ENCODE measurements around the gene S100A3. TPM values are rescaled to one million over a fixed set of nuclear protein-coding genes. Genes with fewer than 3 reads are reported as not detected.

Gene S100A3
- polyA plus RNA-seq, 1 donor from 2014 or later, result not detected

DNA sequence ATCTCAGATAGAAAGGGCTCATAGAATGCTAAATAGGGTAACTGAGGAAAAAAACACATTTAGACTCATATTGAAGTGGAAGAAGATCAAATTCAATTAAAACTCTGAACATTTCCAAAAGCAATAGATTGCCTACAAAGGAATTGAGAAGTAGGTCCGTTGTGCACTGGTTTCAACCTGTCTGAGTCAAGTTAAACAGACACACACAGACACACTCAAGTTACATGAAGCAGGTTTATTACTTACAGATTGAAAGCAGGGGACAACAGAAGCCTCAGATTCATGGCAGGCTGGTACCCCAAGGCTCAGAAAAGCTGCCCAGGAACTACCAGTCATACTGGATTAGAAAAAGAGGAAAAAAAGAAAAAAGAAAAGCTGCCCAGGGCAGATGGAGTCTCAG is 37.3 kb upstream of the S100A3 start:
- TF ChIP-seq, protein P1, sequence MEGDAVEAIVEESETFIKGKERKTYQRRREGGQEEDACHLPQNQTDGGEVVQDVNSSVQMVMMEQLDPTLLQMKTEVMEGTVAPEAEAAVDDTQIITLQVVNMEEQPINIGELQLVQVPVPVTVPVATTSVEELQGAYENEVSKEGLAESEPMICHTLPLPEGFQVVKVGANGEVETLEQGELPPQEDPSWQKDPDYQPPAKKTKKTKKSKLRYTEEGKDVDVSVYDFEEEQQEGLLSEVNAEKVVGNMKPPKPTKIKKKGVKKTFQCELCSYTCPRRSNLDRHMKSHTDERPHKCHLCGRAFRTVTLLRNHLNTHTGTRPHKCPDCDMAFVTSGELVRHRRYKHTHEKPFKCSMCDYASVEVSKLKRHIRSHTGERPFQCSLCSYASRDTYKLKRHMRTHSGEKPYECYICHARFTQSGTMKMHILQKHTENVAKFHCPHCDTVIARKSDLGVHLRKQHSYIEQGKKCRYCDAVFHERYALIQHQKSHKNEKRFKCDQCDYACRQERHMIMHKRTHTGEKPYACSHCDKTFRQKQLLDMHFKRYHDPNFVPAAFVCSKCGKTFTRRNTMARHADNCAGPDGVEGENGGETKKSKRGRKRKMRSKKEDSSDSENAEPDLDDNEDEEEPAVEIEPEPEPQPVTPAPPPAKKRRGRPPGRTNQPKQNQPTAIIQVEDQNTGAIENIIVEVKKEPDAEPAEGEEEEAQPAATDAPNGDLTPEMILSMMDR (IDR thresholded peaks at IDR 0.05; ENCODE audit: poor library complexity, severe bottlenecking), result no peak
- TF ChIP-seq EP300 (conservative IDR thresholded peaks at IDR 0.05; ENCODE audit: poor library complexity, severe bottlenecking), result no peak
- TF ChIP-seq, protein P2, sequence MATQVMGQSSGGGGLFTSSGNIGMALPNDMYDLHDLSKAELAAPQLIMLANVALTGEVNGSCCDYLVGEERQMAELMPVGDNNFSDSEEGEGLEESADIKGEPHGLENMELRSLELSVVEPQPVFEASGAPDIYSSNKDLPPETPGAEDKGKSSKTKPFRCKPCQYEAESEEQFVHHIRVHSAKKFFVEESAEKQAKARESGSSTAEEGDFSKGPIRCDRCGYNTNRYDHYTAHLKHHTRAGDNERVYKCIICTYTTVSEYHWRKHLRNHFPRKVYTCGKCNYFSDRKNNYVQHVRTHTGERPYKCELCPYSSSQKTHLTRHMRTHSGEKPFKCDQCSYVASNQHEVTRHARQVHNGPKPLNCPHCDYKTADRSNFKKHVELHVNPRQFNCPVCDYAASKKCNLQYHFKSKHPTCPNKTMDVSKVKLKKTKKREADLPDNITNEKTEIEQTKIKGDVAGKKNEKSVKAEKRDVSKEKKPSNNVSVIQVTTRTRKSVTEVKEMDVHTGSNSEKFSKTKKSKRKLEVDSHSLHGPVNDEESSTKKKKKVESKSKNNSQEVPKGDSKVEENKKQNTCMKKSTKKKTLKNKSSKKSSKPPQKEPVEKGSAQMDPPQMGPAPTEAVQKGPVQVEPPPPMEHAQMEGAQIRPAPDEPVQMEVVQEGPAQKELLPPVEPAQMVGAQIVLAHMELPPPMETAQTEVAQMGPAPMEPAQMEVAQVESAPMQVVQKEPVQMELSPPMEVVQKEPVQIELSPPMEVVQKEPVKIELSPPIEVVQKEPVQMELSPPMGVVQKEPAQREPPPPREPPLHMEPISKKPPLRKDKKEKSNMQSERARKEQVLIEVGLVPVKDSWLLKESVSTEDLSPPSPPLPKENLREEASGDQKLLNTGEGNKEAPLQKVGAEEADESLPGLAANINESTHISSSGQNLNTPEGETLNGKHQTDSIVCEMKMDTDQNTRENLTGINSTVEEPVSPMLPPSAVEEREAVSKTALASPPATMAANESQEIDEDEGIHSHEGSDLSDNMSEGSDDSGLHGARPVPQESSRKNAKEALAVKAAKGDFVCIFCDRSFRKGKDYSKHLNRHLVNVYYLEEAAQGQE (IDR thresholded peaks at IDR 0.05; ENCODE audit: borderline replicate concordance), result no peak
- no peak for TF ChIP-seq TAF1 (IDR thresholded peaks at IDR 0.05; ENCODE audit: low read depth)
- no peak for TF ChIP-seq SMC3 (conservative IDR thresholded peaks at IDR 0.05; ENCODE audit: poor library complexity)
- H3K27ac ChIP-seq (ENCODE audit: low read length), result no peak overlapping the region
- no peaks in the 10 kb centered on the region for H3K36me3 ChIP-seq (ENCODE audit: insufficient read depth, low read length)
- H3K9me2 ChIP-seq (ENCODE audit: insufficient read depth, low read length), result no peaks in the 10 kb centered on the region
- H4K20me1 ChIP-seq (ENCODE audit: insufficient read depth), result no peaks in the 10 kb centered on the region
- no peak overlapping the region for H3K4me3 ChIP-seq (ENCODE audit: low read length)
- no peak overlapping the region for H3K4me2 ChIP-seq (ENCODE audit: low read length)
- H2AFZ ChIP-seq (ENCODE audit: low read depth, low read length), result no peak overlapping the region
- no peaks in the 10 kb centered on the region for H3K79me2 ChIP-seq (replicated peaks; ENCODE audit: insufficient read depth, low read length)
- no peaks in the 10 kb centered on the region for H3K9me3 ChIP-seq (ENCODE audit: low read length)
- no peak overlapping the region for H3K9ac ChIP-seq (ENCODE audit: low read length)
- no peaks in the 10 kb centered on the region for H3F3A ChIP-seq (ENCODE audit: insufficient read depth, low read length, poor library complexity, severe bottlenecking)
- H3K27me3 ChIP-seq (ENCODE audit: insufficient read depth, low read depth, low read length), result no peaks in the 10 kb centered on the region

DNA sequence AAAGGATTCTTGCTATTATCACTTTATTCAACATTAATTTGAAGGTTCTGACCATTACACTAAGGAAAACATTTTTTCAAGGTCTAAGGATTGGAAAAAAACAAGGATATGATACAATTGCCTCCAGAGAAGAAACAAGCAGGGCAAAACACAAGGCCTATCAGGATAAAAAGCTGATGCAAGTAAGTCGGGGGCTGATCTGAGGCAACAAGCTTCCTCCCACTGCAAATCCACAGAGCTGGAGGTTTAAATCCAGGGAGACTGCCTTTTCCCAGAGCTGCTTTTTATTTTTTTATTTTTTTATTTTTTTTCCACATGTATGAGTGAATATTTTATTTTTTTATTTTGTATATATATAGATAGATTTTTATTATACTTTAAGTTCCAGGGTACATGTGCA is 35.9 kb upstream of the S100A3 start:
- Histone ChIP-seq H2AFZ (ENCODE audit: low read depth, low read length) (no peak overlapping the region), H3K36me3 (ENCODE audit: insufficient read depth, low read length) (no peaks in the 10 kb centered on the region), H3K27ac (ENCODE audit: low read length) (no peak overlapping the region), H3K79me2 (replicated peaks; ENCODE audit: insufficient read depth, low read length) (no peaks in the 10 kb centered on the region), H3K4me2 (ENCODE audit: low read length) (no peak overlapping the region), H3K27me3 (ENCODE audit: insufficient read depth, low read depth, low read length) (no peaks in the 10 kb centered on the region), H4K20me1 (ENCODE audit: insufficient read depth) (no peaks in the 10 kb centered on the region), H3F3A (ENCODE audit: insufficient read depth, low read length, poor library complexity, severe bottlenecking) (no peaks in the 10 kb centered on the region), H3K9ac (ENCODE audit: low read length) (no peak overlapping the region), H3K9me2 (ENCODE audit: insufficient read depth, low read length) (no peaks in the 10 kb centered on the region), H3K4me3 (ENCODE audit: low read length) (no peak overlapping the region), H3K9me3 (ENCODE audit: low read length) (no peaks in the 10 kb centered on the region)
- TF ChIP-seq RAD21 (conservative IDR thresholded peaks at IDR 0.05), result no peak
- TF ChIP-seq, protein P1 (IDR thresholded peaks at IDR 0.05; ENCODE audit: poor library complexity, severe bottlenecking), result no peak
- no peak for TF ChIP-seq POLR2AphosphoS5 (IDR thresholded peaks at IDR 0.05)
- TF ChIP-seq EZH2 (IDR thresholded peaks at IDR 0.05; ENCODE audit: borderline replicate concordance, insufficient read depth, low read length, poor library complexity, severe bottlenecking), result no peak
- no peak for TF ChIP-seq SMC3 (conservative IDR thresholded peaks at IDR 0.05; ENCODE audit: poor library complexity)
- TF ChIP-seq, protein P2 (IDR thresholded peaks at IDR 0.05; ENCODE audit: borderline replicate concordance), result no peak
- no peak for TF ChIP-seq TAF1 (IDR thresholded peaks at IDR 0.05; ENCODE audit: low read depth)
- no peak for TF ChIP-seq EP300 (conservative IDR thresholded peaks at IDR 0.05; ENCODE audit: poor library complexity, severe bottlenecking)
- no peak for TF ChIP-seq MXI1 (conservative IDR thresholded peaks at IDR 0.05; ENCODE audit: poor library complexity, severe bottlenecking)

Measured in neural cell (in vitro differentiated cells).